ENCODE data around the gene HM13. TPM values are rescaled to one million over a fixed set of nuclear protein-coding genes. Genes with fewer than 3 reads are reported as not detected.

Gene HM13
- total and polyA plus RNA-seq, 2 of the 13 experiments (the other 11 are each of a cell fraction or from before 2014, with no cell fraction given) = 118 to 243 TPM

- TF ChIP-seq ASH2L (IDR thresholded peaks at IDR 0.05; ENCODE audit: insufficient read length, low read depth, low read length) = peak; percentile 30
- peak; percentile 57; the same call in 1 of the 2 replicates for TF ChIP-seq ZBTB7B (CRISPR knock-in tag; IDR thresholded peaks at IDR 0.05)
- TF ChIP-seq NRL (CRISPR knock-in tag; IDR thresholded peaks at IDR 0.05; ENCODE audit: borderline replicate concordance) = peak; percentile 92
- no peak; the same call in 1 of the 2 replicates for TF ChIP-seq ZSCAN30 (CRISPR knock-in tag; IDR thresholded peaks at IDR 0.05)
- 0 out of 2 replicates have a peak, but pooled peaks have one; percentile 49 for TF ChIP-seq CAMTA2 (CRISPR knock-in tag; IDR thresholded peaks at IDR 0.05; ENCODE audit: borderline replicate concordance)
- TF ChIP-seq, protein P1, sequence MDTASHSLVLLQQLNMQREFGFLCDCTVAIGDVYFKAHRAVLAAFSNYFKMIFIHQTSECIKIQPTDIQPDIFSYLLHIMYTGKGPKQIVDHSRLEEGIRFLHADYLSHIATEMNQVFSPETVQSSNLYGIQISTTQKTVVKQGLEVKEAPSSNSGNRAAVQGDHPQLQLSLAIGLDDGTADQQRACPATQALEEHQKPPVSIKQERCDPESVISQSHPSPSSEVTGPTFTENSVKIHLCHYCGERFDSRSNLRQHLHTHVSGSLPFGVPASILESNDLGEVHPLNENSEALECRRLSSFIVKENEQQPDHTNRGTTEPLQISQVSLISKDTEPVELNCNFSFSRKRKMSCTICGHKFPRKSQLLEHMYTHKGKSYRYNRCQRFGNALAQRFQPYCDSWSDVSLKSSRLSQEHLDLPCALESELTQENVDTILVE (CRISPR knock-in tag; IDR thresholded peaks at IDR 0.05) = peak; percentile 64
- no peak; the same call in 1 of the 2 replicates for TF ChIP-seq HCFC1 (IDR thresholded peaks at IDR 0.05; ENCODE audit: low read depth, low read length)
- no peak for TF ChIP-seq IKZF1 (IDR thresholded peaks at IDR 0.05)
- no peak for TF ChIP-seq SNRNP70 (IDR thresholded peaks at IDR 0.05; ENCODE audit: low read depth, low read length)
- peak; percentile 85 for TF ChIP-seq RAD21 (CRISPR knock-in tag; IDR thresholded peaks at IDR 0.05)
- peak; percentile 46 for TF ChIP-seq RARA (CRISPR knock-in tag; IDR thresholded peaks at IDR 0.05)
- TF ChIP-seq SMAD9 (CRISPR knock-in tag; IDR thresholded peaks at IDR 0.05) = no peak
- 0 out of 2 replicates have a peak, but pooled peaks have one; percentile 25 for TF ChIP-seq ZNF605 (CRISPR knock-in tag; IDR thresholded peaks at IDR 0.05)
- peak; percentile 72 for TF ChIP-seq ZNF564 (CRISPR knock-in tag; IDR thresholded peaks at IDR 0.05)
- TF ChIP-seq RFX1 (IDR thresholded peaks at IDR 0.05) = no peak
- 0 out of 2 replicates have a peak, but pooled peaks have one; percentile 37 for TF ChIP-seq JUN (CRISPR knock-in tag; IDR thresholded peaks at IDR 0.05)
- TF ChIP-seq WIZ (CRISPR knock-in tag; IDR thresholded peaks at IDR 0.05) = peak; percentile 89; the same call in 1 of the 2 replicates
- no peak for TF ChIP-seq NFIB (CRISPR knock-in tag; IDR thresholded peaks at IDR 0.05; ENCODE audit: borderline replicate concordance)
- peak; percentile 65 for TF ChIP-seq JARID2 (CRISPR knock-in tag; IDR thresholded peaks at IDR 0.05; ENCODE audit: insufficient replicate concordance)
- peak; percentile 94 for TF ChIP-seq PAF1 (CRISPR knock-in tag; IDR thresholded peaks at IDR 0.05)
- TF ChIP-seq SRF (IDR thresholded peaks at IDR 0.05; ENCODE audit: low read depth, low read length) = 0 out of 2 replicates have a peak, but pooled peaks have one; percentile 40
- TF ChIP-seq ZBTB21 (CRISPR knock-in tag; IDR thresholded peaks at IDR 0.05) = no peak
- no peak for TF ChIP-seq MIER2 (CRISPR knock-in tag; IDR thresholded peaks at IDR 0.05)
- TF ChIP-seq BCL3 (CRISPR knock-in tag; IDR thresholded peaks at IDR 0.05) = no peak
- no peak for TF ChIP-seq FOXO4 (CRISPR knock-in tag; conservative IDR thresholded peaks at IDR 0.05)
- no peak for TF ChIP-seq PITX1 (CRISPR knock-in tag; IDR thresholded peaks at IDR 0.05)
- peak; percentile 19 for TF ChIP-seq XRCC5 (optimal IDR thresholded peaks at IDR 0.05; ENCODE audit: low read length)
- TF ChIP-seq PAX8 (CRISPR knock-in tag; IDR thresholded peaks at IDR 0.05; ENCODE audit: borderline replicate concordance) = no peak; the same call in 1 of the 2 replicates
- TF ChIP-seq ZNF772 (CRISPR knock-in tag; IDR thresholded peaks at IDR 0.05) = peak; percentile 95
Measured at GRCh38 chr20:31606804-31607639, 92.8 kb downstream of the HM13 start (continued).

All from HepG2 (cell line).